ENCODE measurements around the gene C15orf61. TPM values are rescaled to one million over a fixed set of nuclear protein-coding genes. Genes with fewer than 3 reads are reported as not detected.

C15orf61 gene
- total RNA-seq, 1 donor from 2014 or later, result 13.8 TPM

GRCh38 chr15:67559576-67559975 is 38.6 kb downstream of the C15orf61 start:
- intact Hi-C loops (cut with micrococcal nuclease), result no loop called here
- no peaks in the 10 kb centered on the region for H3K4me1 ChIP-seq
- H3K9me3 ChIP-seq (replicated peaks), result no peaks in the 10 kb centered on the region
- no peak for DNase-seq
- no peak overlapping the region for H3K27ac ChIP-seq (replicated peaks)
- no peak overlapping the region for H3K4me3 ChIP-seq
- H3K27me3 ChIP-seq (ENCODE audit: low read depth), result no peaks in the 10 kb centered on the region
- peaks cover 30% of the 10 kb centered on the region for H3K36me3 ChIP-seq
- TF ChIP-seq CTCF (IDR thresholded peaks at IDR 0.05; ENCODE audit: borderline replicate concordance), result no peak

- H3K36me3 ChIP-seq, result peaks cover 30% of the 10 kb centered on the region
- intact Hi-C loops (cut with micrococcal nuclease), result no loop called here
- no peak overlapping the region for H3K4me3 ChIP-seq
- no peaks in the 10 kb centered on the region for H3K9me3 ChIP-seq (replicated peaks)
- H3K27me3 ChIP-seq (ENCODE audit: low read depth), result no peaks in the 10 kb centered on the region
- TF ChIP-seq CTCF (IDR thresholded peaks at IDR 0.05; ENCODE audit: borderline replicate concordance), result no peak
- no peak overlapping the region for H3K27ac ChIP-seq (replicated peaks)
- H3K4me1 ChIP-seq, result no peaks in the 10 kb centered on the region
- DNase-seq, result no peak
Observed at GRCh38 chr15:67560320-67560719, 39.4 kb downstream of the C15orf61 start.

- H3K4me1 ChIP-seq, result no peaks in the 10 kb centered on the region
- H3K36me3 ChIP-seq, result peaks cover 17% of the 10 kb centered on the region
- no peak overlapping the region for H3K27ac ChIP-seq (replicated peaks)
- DNase-seq, result no peak
- H3K27me3 ChIP-seq (ENCODE audit: low read depth), result no peaks in the 10 kb centered on the region
- intact Hi-C loops (cut with micrococcal nuclease), result no loop called here
- no peak overlapping the region for H3K4me3 ChIP-seq
- no peaks in the 10 kb centered on the region for H3K9me3 ChIP-seq (replicated peaks)
- TF ChIP-seq CTCF (IDR thresholded peaks at IDR 0.05; ENCODE audit: borderline replicate concordance), result no peak
Observed at GRCh38 chr15:67563092-67563491, 42.2 kb downstream of the C15orf61 start.

GRCh38 chr15:67564021-67564967 is 43.4 kb downstream of the C15orf61 start:
- intact Hi-C loops (cut with micrococcal nuclease), result no loop called here
- Histone ChIP-seq H3K9me3 (replicated peaks) (no peaks in the 10 kb centered on the region), H3K27ac (replicated peaks) (no peak overlapping the region), H3K4me1 (peaks cover 4% of the 10 kb centered on the region), H3K4me3 (no peak overlapping the region), H3K27me3 (ENCODE audit: low read depth) (no peaks in the 10 kb centered on the region), H3K36me3 (peaks cover 5% of the 10 kb centered on the region)
- TF ChIP-seq CTCF (IDR thresholded peaks at IDR 0.05; ENCODE audit: borderline replicate concordance), result no peak
- DNase-seq, result no peak

GRCh38 chr15:67564968-67565345 is 44.0 kb downstream of the C15orf61 start:
- H3K4me1 ChIP-seq, result peaks cover 10% of the 10 kb centered on the region
- H3K27ac ChIP-seq (replicated peaks), result no peak overlapping the region
- no peak overlapping the region for H3K4me3 ChIP-seq
- peaks cover 4% of the 10 kb centered on the region for H3K36me3 ChIP-seq
- intact Hi-C loops (cut with micrococcal nuclease), result no loop called here
- no peaks in the 10 kb centered on the region for H3K27me3 ChIP-seq (ENCODE audit: low read depth)
- no peaks in the 10 kb centered on the region for H3K9me3 ChIP-seq (replicated peaks)
- no peak for TF ChIP-seq CTCF (IDR thresholded peaks at IDR 0.05; ENCODE audit: borderline replicate concordance)
- no peak for DNase-seq
